H9 (cell line): Measurements from ENCODE around the gene PHF21A. TPM values are rescaled to one million over a fixed set of nuclear protein-coding genes. Genes with fewer than 3 reads are reported as not detected.

Source experiments
- DNase-seq: peaks from one replicate; pipeline ENCODE4 v3.0.0-alpha.2; 2017
- H2AFZ ChIP-seq: one replicate; pipeline ENCODE4 v1.6.1; 2013; ENCODE audit warnings: mild to moderate bottlenecking, low read length, control low read depth, moderate library complexity
- H2AK5ac ChIP-seq: 2 replicates; pipeline ENCODE4 v1.6.1; 2013; ENCODE audit warnings: low read length, control low read depth, mixed read lengths; ENCODE audit not compliant: insufficient read length
- H2BK120ac ChIP-seq: one replicate; pipeline ENCODE4 v1.6.1; 2013; ENCODE audit warnings: low read depth, mild to moderate bottlenecking, low read length, control low read depth, inconsistent platforms; ENCODE audit not compliant: poor library complexity, severe bottlenecking
- H2BK12ac ChIP-seq: 2 replicates; pipeline ENCODE4 v1.6.1; 2013; ENCODE audit warnings: low read length, control low read depth, mixed read lengths, low read depth; ENCODE audit not compliant: insufficient read length
- H2BK15ac ChIP-seq: 2 replicates; pipeline ENCODE4 v1.6.1; 2013; ENCODE audit warnings: low read depth, low read length, control low read depth
- H2BK20ac ChIP-seq: one replicate; pipeline ENCODE4 v1.6.1; 2013; ENCODE audit warnings: low read depth, mild to moderate bottlenecking, low read length, control low read depth, inconsistent platforms; ENCODE audit not compliant: poor library complexity, severe bottlenecking
- H2BK5ac ChIP-seq: 2 replicates; pipeline ENCODE4 v1.6.1; 2013; ENCODE audit warnings: low read length, control low read depth, mixed read lengths; ENCODE audit not compliant: insufficient read length
- H3K14ac ChIP-seq: 2 replicates; pipeline ENCODE4 v1.6.1; 2013; ENCODE audit warnings: low read length, control low read depth; ENCODE audit not compliant: insufficient read depth
- H3K18ac ChIP-seq: 2 replicates; pipeline ENCODE4 v1.6.1; 2013; ENCODE audit warnings: low read depth, mild to moderate bottlenecking, mixed read lengths, low read length, control low read depth; ENCODE audit not compliant: insufficient read length
- H3K23ac ChIP-seq: 2 replicates; pipeline ENCODE4 v1.6.1; 2013; ENCODE audit warnings: low read length, control low read depth, mixed read lengths, low read depth; ENCODE audit not compliant: insufficient read length
- H3K23me2 ChIP-seq: 2 replicates; pipeline ENCODE4 v1.6.1; 2013; ENCODE audit warnings: low read depth, mild to moderate bottlenecking, mixed read lengths, low read length, control low read depth; ENCODE audit not compliant: insufficient read length, poor library complexity, severe bottlenecking
- H3K27ac ChIP-seq: 2 replicates; pipeline ENCODE4 v1.5.1; 2013; ENCODE audit warnings: low read length, control low read depth, mixed read lengths, low read depth; ENCODE audit not compliant: insufficient read length
- H3K27me3 ChIP-seq: 2 replicates; pipeline ENCODE4 v1.6.1; 2013; ENCODE audit warnings: low read length, control low read depth, inconsistent platforms; ENCODE audit not compliant: insufficient read depth
- H3K4ac ChIP-seq: 2 replicates; pipeline ENCODE4 v1.6.1; 2013; ENCODE audit warnings: low read depth, mild to moderate bottlenecking, control low read depth, inconsistent platforms, low read length, moderate library complexity
- H3K4me1 ChIP-seq: 2 replicates; pipeline ENCODE4 v1.6.1; 2013; ENCODE audit warnings: low read length, control low read depth, inconsistent platforms; ENCODE audit not compliant: insufficient read depth
- H3K4me2 ChIP-seq: 2 replicates; pipeline ENCODE4 v1.6.1; 2013; ENCODE audit warnings: low read length, control low read depth, mixed read lengths; ENCODE audit not compliant: insufficient read length, insufficient read depth
- H3K56ac ChIP-seq: 2 replicates; pipeline ENCODE4 v1.6.1; 2013; ENCODE audit warnings: low read depth, mild to moderate bottlenecking, mixed read lengths, low read length, control low read depth; ENCODE audit not compliant: insufficient read length
- H3K79me1 ChIP-seq: 2 replicates; pipeline ENCODE4 v1.6.1; 2013; ENCODE audit warnings: low read depth, mild to moderate bottlenecking, moderate library complexity, low read length, control low read depth, inconsistent platforms; ENCODE audit not compliant: insufficient read depth, poor library complexity, severe bottlenecking
- H3K79me2 ChIP-seq: 2 replicates; pipeline ENCODE4 v1.6.1; 2013; ENCODE audit warnings: low read length, control low read depth, inconsistent platforms; ENCODE audit not compliant: insufficient read depth
- H3K9ac ChIP-seq: 2 replicates; pipeline ENCODE4 v1.6.1; 2013; ENCODE audit warnings: low read length, control low read depth, mixed read lengths; ENCODE audit not compliant: insufficient read length; ENCODE audit errors: extremely low read depth
- H3K9me3 ChIP-seq: one replicate; pipeline ENCODE4 v1.6.1; 2013; ENCODE audit warnings: low read depth, low read length, inconsistent platforms; ENCODE audit not compliant: control insufficient read depth
- H3T11ph ChIP-seq: one replicate; pipeline ENCODE4 v1.6.1; 2013; ENCODE audit warnings: mild to moderate bottlenecking, low read length, control low read depth, inconsistent platforms
- H4K20me1 ChIP-seq: one replicate; pipeline ENCODE4 v1.6.1; 2013; ENCODE audit not compliant: control insufficient read depth, insufficient read length, insufficient read depth
- H4K5ac ChIP-seq: 2 replicates; pipeline ENCODE4 v1.6.1; 2013; ENCODE audit warnings: low read depth, mild to moderate bottlenecking, mixed read lengths, low read length, control low read depth; ENCODE audit not compliant: insufficient read length
- H4K8ac ChIP-seq: replicated peaks from 2 replicates; pipeline ENCODE4 v1.6.1; 2013; ENCODE audit warnings: low read length, control low read depth, mixed read lengths, low read depth; ENCODE audit not compliant: insufficient read length
- H4K91ac ChIP-seq: 2 replicates; pipeline ENCODE4 v1.6.1; 2013; ENCODE audit warnings: low read depth, mild to moderate bottlenecking, moderate library complexity, mixed read lengths, low read length, control low read depth; ENCODE audit not compliant: insufficient read length
- H3K27ac Mint-ChIP-seq, 3 experiments: 2 replicates in 2 of 3; 3 replicates in 1 of 3; pipeline ENCODE4 v1.8.0; 2020 to 2021; ENCODE audit warnings: mixed read lengths in 3 of 3, mild to moderate bottlenecking in 1 of 3, moderate library complexity in 1 of 3
- H3K27me3 Mint-ChIP-seq: 2 replicates; pipeline ENCODE4 v1.8.0; 2021; ENCODE audit warnings: low read depth, mild to moderate bottlenecking, moderate library complexity, mixed read lengths
- H3K36me3 Mint-ChIP-seq, 3 experiments: 2 replicates in 2 of 3; 3 replicates in 1 of 3; pipeline ENCODE4 v1.8.0; 2020 to 2021; ENCODE audit warnings: low read depth in 3 of 3, mixed read lengths in 3 of 3; ENCODE audit not compliant: insufficient read depth in 1 of 3
- H3K4me1 Mint-ChIP-seq, 2 experiments: 2 replicates each; pipeline ENCODE4 v1.8.0; 2020; ENCODE audit warnings: mixed read lengths in 2 of 2
- H3K4me3 Mint-ChIP-seq, 2 experiments: 2 replicates in 1 of 2; 3 replicates in 1 of 2; pipeline ENCODE4 v1.8.0; 2020 to 2021; ENCODE audit warnings: mild to moderate bottlenecking in 2 of 2, mixed read lengths in 2 of 2, moderate library complexity in 1 of 2
- H3K9me3 Mint-ChIP-seq, 2 experiments: 2 replicates in 1 of 2; 3 replicates in 1 of 2; pipeline ENCODE4 v1.8.0; 2020; ENCODE audit warnings: mild to moderate bottlenecking in 2 of 2, mixed read lengths in 2 of 2, moderate library complexity in 1 of 2
- WGBS: extraction: QIAGEN DNeasy Blood & Tissue Kit; methylation state at CpG from one replicate; pipeline ENCODE4 v1.1.7; 2013; ENCODE audit warnings: missing lambda C conversion rate, low lambda C conversion rate, mixed read lengths; ENCODE audit not compliant: insufficient read length; ENCODE audit errors: extremely low coverage; 5-methylcytosine and 5-hydroxymethylcytosine counted together
- total RNA-seq: library from RNA; stranded (reverse); gene quantifications from 2 replicates; pipeline ENCODE4 v1.2.1, GENCODE V29; 2021
- TF ChIP-seq, protein P1 (sequence below): fragments of 200-600 bp; sonication (generic); conservative IDR thresholded peaks from 3 replicates; pipeline ENCODE4 v1.8.0; 2021; ENCODE audit warnings: antibody characterized with exemption, mild to moderate bottlenecking

The PHF21A gene
- total RNA-seq, 1 experiment from 2014 or later = 33.8 TPM

DNA sequence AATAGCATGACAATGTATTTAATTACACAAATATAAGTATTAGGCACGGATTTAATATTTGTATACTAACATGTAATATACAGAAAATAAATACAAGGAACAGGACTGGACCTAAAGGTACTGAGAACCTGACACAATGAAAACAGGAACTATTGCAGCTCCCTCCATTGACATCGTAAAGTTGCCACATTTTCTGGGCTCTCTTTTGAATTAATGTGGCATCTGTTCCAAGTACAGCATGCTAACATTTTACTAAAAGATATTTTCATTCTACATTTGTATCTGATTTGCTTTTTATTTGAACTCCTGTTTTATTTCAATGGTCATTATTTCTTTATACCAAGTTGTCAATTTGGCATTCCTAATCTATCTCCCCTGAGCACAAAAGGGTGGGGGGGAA is 15.3 kb downstream of the PHF21A start:
- Histone ChIP-seq H4K91ac (no peak overlapping the region), H2BK20ac (no peak overlapping the region), H3K4me2 (no peak overlapping the region), H3K18ac (no peak overlapping the region), H3K4me1 (no peaks in the 10 kb centered on the region), H3K27ac (no peak overlapping the region), H2AFZ (no peak overlapping the region), H4K20me1 (no peaks in the 10 kb centered on the region), H4K8ac (no peak overlapping the region), H2BK5ac (no peak overlapping the region), H2BK15ac (no peak overlapping the region), H2BK12ac (no peak overlapping the region), H3K56ac (no peak overlapping the region), H4K5ac (no peak overlapping the region), H3K27me3 (no peaks in the 10 kb centered on the region), H2BK120ac (no peak overlapping the region), H3T11ph (no peak overlapping the region), H3K9me3 (no peaks in the 10 kb centered on the region), H3K4ac (no peak overlapping the region), H3K79me1 (peaks cover 6% of the 10 kb centered on the region), H3K9ac (no peak overlapping the region), H2AK5ac (no peak overlapping the region), H3K23ac (no peak overlapping the region), H3K79me2 (no peaks in the 10 kb centered on the region; the same call in 1 of the 2 replicates), H3K14ac (no peak overlapping the region), H3K23me2 (no peaks in the 10 kb centered on the region)
- TF ChIP-seq, protein P1, sequence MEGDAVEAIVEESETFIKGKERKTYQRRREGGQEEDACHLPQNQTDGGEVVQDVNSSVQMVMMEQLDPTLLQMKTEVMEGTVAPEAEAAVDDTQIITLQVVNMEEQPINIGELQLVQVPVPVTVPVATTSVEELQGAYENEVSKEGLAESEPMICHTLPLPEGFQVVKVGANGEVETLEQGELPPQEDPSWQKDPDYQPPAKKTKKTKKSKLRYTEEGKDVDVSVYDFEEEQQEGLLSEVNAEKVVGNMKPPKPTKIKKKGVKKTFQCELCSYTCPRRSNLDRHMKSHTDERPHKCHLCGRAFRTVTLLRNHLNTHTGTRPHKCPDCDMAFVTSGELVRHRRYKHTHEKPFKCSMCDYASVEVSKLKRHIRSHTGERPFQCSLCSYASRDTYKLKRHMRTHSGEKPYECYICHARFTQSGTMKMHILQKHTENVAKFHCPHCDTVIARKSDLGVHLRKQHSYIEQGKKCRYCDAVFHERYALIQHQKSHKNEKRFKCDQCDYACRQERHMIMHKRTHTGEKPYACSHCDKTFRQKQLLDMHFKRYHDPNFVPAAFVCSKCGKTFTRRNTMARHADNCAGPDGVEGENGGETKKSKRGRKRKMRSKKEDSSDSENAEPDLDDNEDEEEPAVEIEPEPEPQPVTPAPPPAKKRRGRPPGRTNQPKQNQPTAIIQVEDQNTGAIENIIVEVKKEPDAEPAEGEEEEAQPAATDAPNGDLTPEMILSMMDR = no peak
- no peak overlapping the region for H3K4me3 Mint-ChIP-seq
- no peaks in the 10 kb centered on the region for H3K9me3 Mint-ChIP-seq
- H3K4me1 Mint-ChIP-seq = peaks cover 16 to 30% of the 10 kb centered on the region in 2 experiments
- H3K27me3 Mint-ChIP-seq = no peaks in the 10 kb centered on the region
- WGBS = no CpG with 5 or more reads among the region's 2 CpGs
- no peak overlapping the region for H3K27ac Mint-ChIP-seq
- H3K36me3 Mint-ChIP-seq = no peaks in the 10 kb centered on the region
- DNase-seq = no peak
